ENCODE results near the gene ELP1.
"Not testable (repeated sequence)": the region's sequence is repeated elsewhere in the genome, so short reads cannot be mapped to it uniquely, and the experiment has no call there.

The ELP1 gene

DNA sequence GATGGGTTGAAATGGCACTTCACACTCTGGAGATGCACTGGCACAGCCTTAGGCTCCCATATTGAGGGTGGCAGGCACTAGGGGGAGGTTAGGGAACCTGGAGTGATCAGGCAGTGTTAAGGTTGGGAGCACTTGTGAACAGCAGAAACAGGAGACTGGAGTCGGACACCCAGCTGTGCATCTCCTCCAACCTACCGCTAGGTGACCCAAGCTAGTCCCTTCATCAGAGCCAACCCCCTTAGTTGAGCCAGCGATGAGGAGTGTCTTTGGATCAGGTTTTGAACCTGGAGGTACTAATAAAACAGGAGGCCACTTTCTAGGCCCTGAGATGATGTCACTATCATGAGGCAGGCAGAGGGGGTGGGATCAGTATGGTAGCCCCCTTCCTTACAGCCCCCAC is 79.8 kb downstream of the ELP1 start:
- no peak for DNase-seq (ENCODE audit: low read depth)

- no peak for DNase-seq (ENCODE audit: low read depth)
Measured at GRCh38 chr9:108852079-108852478, 81.8 kb downstream of the ELP1 start.

DNA sequence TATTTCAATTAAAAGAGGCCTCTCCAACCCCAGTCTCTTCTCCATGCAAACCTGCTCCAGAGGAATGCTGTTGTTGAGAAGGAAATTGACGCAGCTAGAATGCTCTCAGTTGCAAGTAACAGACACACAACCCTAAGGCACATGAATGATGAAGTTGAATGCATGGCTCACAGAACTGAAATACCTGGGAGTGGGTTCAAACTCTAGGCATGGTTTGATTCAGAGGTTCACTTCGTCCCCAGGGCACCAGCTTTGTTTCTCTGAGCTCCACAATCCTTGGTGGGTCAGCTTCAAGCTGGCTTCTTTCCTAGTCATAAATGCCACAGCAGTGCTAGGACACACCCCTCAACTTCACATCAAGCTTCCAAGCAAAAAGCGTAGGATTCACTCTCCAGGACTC is 82.8 kb downstream of the ELP1 start:
- no peak for DNase-seq (ENCODE audit: low read depth)

GRCh38 chr9:108850293-108850897 is 83.5 kb downstream of the ELP1 start:
- DNase-seq (ENCODE audit: low read depth), result no peak

- DNase-seq (ENCODE audit: low read depth), result not testable (repeated sequence)
Measured at GRCh38 chr9:108848296-108848695, 85.6 kb downstream of the ELP1 start.

DNA sequence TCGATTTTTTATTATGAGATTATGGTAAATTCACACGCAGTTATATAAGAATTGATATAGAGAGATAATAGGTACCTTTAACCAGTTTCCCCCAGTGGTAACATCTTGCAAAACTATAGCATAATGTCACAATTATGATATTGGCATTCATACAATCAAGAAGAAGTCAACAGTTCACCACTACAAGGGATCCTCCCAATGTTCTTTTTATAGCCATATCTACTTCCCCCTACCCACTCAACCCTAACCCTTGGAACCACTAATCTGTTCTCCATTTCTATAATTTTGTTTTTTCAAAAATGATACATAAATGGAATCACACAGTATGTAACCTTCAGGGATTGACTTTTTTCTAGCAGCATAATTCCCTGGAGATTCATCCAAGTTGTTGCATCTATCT is 88.0 kb downstream of the ELP1 start:
- DNase-seq (ENCODE audit: low read depth), result no peak

DNA sequence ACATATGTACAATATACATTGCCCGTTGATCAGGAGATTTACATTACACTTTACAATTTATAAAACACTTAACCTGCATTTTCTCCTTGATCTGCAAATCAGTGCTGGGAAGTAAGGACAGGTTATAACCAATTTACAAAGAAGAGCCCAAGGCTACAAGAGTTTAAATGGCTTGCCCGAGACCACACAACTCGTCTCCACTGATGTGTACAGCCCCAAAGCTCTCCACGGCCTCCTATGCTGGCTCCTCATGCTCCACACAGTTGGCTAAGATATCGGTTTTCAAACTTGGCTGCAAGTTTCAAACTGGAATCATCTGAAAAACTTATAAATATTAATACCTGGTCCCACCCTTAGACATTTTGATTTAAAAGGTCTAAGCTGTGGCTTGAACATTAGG is 88.4 kb downstream of the ELP1 start:
- DNase-seq (ENCODE audit: low read depth), result no peak

DNA sequence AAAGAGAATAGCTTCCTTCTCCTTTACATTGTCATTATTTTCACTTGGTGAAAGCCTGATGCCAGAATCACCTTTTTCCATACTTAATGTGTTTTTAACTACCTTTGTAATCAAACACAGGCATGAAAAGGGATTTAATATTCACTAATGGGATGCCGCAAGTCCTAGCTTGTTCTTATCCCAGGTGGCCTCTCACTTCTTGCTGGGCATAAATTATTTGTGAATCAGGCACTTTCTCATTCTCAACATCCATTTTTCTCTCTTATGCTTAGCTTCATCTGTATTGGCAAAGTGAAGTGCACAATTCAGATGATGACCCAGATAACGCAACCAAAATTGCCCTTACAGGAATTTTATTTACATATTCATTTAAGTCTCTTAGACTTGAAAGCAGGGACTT is 89.1 kb downstream of the ELP1 start:
- no peak for DNase-seq (ENCODE audit: low read depth)

GRCh38 chr9:108844391-108844790 is 89.5 kb downstream of the ELP1 start:
- DNase-seq (ENCODE audit: low read depth), result no peak

DNA sequence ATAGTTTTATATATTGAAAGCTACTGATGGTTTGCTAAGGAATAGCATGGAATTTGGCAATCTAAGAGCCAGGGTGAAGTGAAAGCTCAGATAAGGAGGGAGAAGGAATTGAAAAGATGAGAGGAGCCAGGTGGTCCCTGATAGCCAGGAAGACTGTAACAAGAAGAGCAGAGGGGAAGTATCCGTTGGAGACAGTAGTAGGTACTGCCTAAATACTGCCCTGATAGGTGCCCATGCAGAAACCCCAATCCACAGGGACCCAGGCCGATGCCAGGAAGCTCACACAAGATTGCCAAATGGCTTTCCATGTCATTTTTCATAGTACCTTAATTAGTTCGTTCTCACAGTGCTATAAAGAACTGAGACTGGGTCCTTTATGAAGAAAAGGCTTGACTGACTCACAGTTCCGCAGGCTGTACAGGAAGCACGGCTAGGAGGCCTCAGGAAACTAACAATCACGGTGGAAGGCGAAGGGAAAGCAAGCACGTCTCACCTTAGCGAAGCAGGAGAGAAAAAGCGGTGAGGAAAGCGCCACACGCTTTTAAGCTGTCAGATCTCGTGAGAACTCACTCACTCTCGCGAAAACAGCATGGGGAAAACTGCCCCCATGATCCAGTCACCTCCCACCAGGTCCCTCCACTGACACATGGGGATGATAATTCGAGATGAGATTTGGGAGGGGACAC is 91.2 kb downstream of the ELP1 start:
- DNase-seq (ENCODE audit: low read depth), result no peak

DNA sequence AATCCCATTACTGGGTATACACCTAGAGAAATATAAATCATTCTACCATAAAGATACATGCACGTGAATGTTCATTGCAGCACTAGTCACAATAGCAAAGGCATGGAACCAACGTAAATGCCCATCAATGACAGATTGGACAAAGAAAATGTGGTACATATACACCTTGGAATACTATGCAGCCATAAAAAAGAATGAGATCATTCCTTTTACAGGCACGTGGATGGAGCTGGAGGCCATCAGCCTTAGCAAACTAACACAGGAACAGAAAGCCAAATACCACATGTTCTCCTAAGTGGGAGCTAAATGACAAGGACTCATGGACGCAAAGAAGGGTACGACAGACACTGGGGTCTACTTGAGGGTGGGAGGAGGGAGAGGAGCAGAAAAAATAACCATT is 94.4 kb downstream of the ELP1 start:
- not testable (repeated sequence) for DNase-seq (ENCODE audit: low read depth)

DNA sequence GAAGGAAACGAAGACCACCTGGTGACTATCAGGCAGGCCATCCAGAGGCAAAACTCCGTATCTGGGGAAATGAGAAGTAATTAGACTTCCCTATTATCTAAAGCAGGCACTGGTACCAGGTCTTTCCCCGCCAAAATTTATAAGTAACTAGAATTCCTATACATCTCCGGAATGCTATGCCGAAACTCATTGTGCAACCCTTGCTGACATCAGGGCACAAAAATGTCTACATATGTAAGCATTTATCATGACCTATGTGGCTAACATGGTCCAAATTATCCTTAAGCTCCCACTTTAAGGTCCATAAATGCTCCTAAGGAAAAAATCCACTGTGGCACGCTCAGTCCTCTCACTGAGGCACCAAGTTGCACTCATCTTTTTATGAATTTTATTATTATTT is 95.9 kb downstream of the ELP1 start:
- DNase-seq (ENCODE audit: low read depth), result no peak

DNA sequence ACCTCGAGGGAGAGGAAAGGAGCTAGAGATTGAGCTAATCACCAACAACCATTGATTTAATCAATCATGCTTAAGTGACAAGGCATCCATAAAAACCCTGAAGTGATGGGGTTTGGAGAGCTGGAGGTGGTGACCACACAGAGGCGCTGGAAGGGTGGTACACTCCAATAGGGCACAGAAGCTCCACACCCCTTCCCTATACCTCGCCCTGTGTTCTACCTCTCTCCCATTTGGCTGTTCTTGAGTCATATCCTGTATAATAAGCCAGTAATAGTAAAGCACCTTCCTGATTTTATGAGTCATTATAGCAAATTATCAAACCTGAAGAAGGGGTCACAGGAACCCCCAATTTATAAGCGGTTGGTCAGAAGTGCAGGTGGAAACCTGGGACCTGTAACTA is 96.4 kb downstream of the ELP1 start:
- DNase-seq (ENCODE audit: low read depth), result no peak

DNA sequence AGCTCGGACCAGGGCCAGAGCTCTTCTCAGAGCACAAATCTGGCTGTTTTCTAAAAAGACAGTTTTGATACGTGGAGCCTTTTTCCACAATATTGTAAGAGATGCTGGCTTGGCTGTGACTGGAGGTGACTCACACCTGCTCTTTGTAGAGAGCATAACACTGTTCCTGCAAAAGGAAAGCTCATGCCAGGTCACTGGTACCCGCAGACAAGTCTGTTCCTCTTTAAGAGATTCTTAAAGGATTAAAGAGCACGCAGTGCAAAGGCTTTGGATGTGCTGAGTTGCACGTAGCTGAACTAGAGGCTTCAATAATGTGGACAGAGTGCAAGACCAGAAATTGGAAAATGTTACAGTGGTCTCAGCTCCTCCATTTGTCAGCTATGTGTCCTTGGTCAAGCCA is 97.1 kb downstream of the ELP1 start:
- DNase-seq (ENCODE audit: low read depth), result no peak

DNA sequence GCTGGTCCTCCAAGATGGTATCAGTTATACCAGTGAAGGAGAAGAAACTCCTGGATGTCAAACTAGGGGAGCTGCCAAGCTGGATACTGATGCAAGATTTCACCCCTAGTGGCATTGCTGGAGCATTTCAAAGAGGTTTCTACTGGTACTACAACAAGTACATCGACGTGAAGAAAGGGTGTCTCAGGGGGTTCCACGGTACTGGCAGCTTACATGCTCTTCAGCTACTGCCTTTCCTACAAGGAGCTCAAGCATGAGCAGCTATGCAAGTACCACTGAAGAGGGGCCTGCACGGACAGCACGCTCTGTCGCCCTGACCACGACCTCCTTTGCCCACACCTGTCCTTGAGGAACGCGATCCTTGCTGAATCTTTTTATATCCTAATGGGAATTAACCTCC is 97.6 kb downstream of the ELP1 start:
- DNase-seq (ENCODE audit: low read depth), result no peak

DNA sequence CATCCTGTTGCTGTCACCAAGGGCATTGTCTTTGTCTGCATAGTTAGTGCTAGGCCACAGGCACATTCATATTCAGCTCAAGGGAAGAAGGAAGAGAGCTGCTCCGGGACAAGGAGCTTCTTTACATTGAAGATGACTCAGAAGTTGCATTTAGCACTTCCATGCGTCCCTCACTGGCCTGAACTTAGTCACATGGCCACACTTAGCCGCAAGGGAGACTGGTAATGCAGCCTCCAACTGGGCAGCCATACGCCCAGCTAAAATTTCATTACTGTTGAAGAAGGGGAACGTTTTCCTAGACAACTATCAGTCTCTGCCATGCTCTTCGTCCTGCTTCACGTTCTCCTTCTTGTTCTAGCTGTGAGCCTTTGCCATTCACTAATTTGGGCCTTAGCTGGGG is 98.1 kb downstream of the ELP1 start:
- DNase-seq (ENCODE audit: low read depth), result no peak

DNA sequence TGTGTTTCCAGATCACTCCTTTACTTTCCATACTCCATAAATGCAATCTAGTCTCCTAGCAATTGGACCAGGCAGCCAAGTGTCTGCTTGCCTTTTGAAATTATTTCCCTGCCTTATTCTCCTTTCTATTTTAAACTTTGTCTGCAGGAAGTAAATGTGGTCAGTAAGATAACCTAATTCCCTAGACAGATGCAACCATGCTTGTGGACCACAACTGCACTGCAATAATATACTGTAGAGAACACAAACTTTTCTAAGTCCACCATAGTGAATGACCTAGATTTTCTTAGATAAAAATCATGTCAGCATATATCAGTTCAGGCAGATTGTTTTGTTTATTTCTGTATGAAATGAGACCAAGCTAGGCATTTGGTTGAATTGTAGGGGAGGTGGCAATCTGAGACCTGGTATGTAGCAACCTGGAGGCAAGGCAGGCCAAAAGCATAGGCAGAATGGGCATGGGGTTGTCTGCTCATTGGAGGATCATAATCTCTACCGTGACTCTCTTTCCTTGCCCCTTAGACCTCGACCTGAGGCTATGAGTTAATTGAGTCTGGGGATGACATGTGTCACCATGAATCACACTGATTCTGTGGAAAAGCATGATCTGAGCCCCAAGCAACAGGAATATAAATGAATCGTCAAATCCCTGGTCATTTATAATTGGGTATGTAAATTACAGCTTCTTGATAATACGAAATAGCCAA is 98.8 kb downstream of the ELP1 start:
- no peak for DNase-seq (ENCODE audit: low read depth)

DNA sequence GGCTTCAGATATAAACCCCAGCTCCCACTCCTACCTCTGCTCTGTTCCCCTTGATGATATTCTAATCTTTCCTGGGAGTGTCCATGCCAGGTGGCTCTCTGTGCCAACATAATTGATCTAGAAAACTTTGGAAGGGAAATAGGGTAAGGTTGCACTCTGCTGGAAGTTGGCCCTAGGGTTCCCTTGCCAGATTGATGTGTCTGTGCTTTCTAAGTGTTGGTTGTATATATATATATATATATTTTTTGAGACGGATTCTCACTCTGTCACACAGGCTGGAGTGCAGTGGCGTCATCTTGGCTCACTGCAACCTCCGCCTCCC is 101.8 kb downstream of the ELP1 start:
- DNase-seq (ENCODE audit: low read depth), result no peak

GRCh38 chr9:108831496-108832178 is 102.3 kb downstream of the ELP1 start:
- DNase-seq (ENCODE audit: low read depth), result no peak

DNA sequence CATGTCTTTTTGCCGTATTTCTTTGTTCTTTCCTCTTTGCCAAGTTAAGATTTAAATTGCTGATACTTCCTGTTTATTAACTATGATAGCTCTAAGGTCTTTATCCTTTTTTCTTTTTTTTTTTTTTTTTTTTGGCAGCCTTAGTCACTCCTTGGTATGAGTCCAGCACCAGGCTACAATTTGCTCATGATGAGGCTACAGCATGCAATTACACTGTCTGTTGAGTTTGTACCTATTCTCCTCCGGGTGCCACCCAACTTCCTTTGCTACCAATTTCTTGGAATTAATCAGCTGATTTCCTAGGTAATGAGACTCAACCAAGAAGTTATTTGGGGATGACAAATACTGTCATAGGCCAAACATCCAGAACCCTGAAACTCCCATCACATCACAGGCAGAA is 103.7 kb downstream of the ELP1 start:
- no peak for DNase-seq (ENCODE audit: low read depth)

DNA sequence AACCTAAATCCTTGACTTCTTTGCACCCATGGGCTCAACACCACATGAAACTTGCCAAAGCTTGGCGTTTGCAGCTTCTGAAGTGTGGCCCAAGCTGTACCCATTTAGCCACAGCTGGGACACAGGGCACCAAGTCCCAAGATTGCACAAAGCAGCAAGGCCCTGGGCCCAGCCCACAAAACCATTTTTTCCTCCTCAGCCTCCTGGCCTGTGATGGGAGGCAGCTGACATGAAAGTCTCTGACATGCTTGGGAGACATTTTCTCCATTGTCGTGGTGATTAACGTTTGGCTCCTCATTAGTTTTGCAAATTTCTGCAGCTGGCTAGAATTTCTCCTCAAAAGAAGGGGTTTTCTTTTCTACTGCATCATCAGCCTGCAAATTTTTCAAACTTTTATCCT is 110.1 kb downstream of the ELP1 start:
- DNase-seq (ENCODE audit: low read depth), result no peak
